Progenitor cell of endocrine pancreas (in vitro differentiated cells): ENCODE results near the gene KLF11. TPM values are rescaled to one million over a fixed set of nuclear protein-coding genes. Genes with fewer than 3 reads are reported as not detected.

Experiments
- DNase-seq: peaks from one replicate; pipeline ENCODE4 v3.0.0; 2021; ENCODE audit warnings: low spot score; ENCODE audit not compliant: unreplicated experiment
- H3K27ac Mint-ChIP-seq: 2 replicates; pipeline ENCODE4 v1.8.0; 2021; ENCODE audit warnings: mild to moderate bottlenecking, moderate library complexity, mixed read lengths
- H3K27me3 Mint-ChIP-seq: 2 replicates; pipeline ENCODE4 v1.8.0; 2021; ENCODE audit warnings: mixed read lengths
- H3K36me3 Mint-ChIP-seq: 2 replicates; pipeline ENCODE4 v1.8.0; 2022; ENCODE audit warnings: mixed read lengths; ENCODE audit not compliant: insufficient read depth
- H3K4me1 Mint-ChIP-seq: 2 replicates; pipeline ENCODE4 v1.8.0; 2021; ENCODE audit warnings: low read depth, mixed read lengths
- H3K4me3 Mint-ChIP-seq: 2 replicates; pipeline ENCODE4 v1.8.0; 2021; ENCODE audit warnings: low read depth, mild to moderate bottlenecking, moderate library complexity, mixed read lengths
- H3K9me3 Mint-ChIP-seq: 2 replicates; pipeline ENCODE4 v1.8.0; 2021; ENCODE audit warnings: low read depth, mixed read lengths
- total RNA-seq: library from RNA; stranded (reverse); gene quantifications from 2 replicates; pipeline ENCODE4 v1.2.1, GENCODE V29; 2021
- TF ChIP-seq, protein P1 (sequence below): fragments of 200-600 bp; sonication (generic); IDR thresholded peaks from one replicate; pipeline ENCODE4 v1.5.0; 2021; ENCODE audit warnings: antibody characterized with exemption, mild to moderate bottlenecking; ENCODE audit not compliant: unreplicated experiment

Gene KLF11
- total RNA-seq, 1 donor from 2014 or later, result 3.5 TPM

DNA sequence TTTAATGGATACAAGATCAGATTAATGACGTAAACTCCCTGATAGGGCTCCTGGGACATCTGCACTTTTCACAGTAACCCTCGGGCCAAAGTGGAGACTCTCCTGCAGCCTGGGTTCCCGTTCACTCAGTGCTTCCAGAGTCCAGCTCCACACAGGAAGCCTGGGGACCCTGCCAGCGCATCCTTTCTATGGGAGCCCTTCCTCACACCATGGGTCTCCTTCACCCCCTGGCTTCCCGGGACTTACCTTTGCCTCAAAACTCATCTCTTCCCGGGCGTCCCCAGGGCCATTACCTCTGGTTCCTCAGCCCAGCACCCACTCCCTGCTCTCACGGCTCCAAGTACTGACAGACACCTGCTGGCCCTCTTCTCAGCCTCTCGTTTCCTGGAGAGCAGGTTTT is 40.7 kb upstream of the KLF11 start:
- TF ChIP-seq, protein P1, sequence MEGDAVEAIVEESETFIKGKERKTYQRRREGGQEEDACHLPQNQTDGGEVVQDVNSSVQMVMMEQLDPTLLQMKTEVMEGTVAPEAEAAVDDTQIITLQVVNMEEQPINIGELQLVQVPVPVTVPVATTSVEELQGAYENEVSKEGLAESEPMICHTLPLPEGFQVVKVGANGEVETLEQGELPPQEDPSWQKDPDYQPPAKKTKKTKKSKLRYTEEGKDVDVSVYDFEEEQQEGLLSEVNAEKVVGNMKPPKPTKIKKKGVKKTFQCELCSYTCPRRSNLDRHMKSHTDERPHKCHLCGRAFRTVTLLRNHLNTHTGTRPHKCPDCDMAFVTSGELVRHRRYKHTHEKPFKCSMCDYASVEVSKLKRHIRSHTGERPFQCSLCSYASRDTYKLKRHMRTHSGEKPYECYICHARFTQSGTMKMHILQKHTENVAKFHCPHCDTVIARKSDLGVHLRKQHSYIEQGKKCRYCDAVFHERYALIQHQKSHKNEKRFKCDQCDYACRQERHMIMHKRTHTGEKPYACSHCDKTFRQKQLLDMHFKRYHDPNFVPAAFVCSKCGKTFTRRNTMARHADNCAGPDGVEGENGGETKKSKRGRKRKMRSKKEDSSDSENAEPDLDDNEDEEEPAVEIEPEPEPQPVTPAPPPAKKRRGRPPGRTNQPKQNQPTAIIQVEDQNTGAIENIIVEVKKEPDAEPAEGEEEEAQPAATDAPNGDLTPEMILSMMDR, result no peak
- no peaks in the 10 kb centered on the region for H3K27me3 Mint-ChIP-seq
- no peaks in the 10 kb centered on the region for H3K4me1 Mint-ChIP-seq
- H3K9me3 Mint-ChIP-seq, result peaks cover 4% of the 10 kb centered on the region
- no peak for DNase-seq
- H3K36me3 Mint-ChIP-seq, result peaks cover 18% of the 10 kb centered on the region
- H3K27ac Mint-ChIP-seq, result no peak overlapping the region
- H3K4me3 Mint-ChIP-seq, result no peak overlapping the region

DNA sequence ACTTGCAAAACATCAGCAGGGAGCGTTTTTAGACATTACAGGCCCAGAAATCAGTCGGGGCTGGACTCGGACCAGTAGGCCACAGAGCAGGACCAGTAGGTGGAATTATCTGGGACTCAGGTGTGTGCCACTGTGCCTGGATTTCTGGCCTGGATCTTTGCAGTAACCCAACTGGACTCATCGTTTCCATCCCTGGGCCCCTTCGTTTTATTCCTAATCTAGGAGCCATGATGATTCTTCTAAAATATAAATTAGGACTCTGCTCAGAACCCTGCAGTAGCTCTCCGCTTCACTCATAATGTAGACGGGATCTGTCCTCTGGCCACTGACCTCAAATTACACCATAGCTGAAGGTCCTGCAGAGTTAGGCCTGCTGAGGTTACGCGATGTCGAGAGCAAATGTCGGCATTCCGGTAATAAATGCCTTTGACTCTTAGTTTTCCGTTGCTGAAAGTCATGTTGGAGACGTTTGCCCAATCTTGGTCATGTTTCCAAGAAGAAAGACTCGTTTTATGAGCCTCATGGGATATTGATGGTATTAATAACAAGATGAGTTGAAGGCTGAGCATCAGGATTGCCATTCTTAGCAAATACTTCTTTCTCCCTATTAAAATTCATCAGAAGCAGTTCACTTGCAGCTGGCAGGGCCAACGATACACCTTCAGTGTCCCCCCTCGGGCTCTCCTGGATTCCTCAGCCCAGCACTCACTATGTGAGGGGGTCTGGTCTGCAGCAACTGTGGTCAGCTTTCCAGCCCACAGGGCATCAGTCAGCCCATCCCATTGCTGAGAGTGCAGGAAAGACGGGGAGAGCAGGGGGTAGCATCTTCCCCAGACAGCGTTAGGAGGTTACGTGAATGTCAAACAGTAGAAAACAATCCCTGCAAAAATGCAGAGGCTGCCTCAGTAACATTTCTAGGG is 39.9 kb upstream of the KLF11 start:
- Mint-ChIP-seq H3K27me3 (no peaks in the 10 kb centered on the region), H3K4me3 (no peak overlapping the region), H3K36me3 (peaks cover 17% of the 10 kb centered on the region), H3K4me1 (peaks cover 2% of the 10 kb centered on the region), H3K9me3 (peaks cover 4% of the 10 kb centered on the region), H3K27ac (no peak overlapping the region)
- TF ChIP-seq, protein P1, result no peak
- no peak for DNase-seq

DNA sequence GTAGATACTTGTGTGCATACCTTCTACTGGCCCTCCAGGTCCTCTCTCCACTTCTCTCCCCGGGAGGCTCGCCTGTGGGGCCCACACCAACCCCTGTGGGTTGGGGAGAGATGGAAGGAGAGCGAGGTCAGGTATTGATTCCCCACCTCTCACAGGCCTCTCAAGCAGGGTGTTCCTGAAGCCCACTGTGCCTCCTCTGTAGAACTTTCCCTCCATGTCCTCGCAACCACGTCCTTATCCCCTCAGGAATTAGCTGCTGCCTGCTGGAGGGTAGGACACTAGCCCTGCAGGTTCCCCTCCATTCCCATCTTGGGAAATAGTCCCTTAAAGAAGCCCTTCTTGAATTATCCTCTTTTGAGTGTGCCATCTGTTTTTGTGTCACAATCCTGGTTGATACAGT is 38.9 kb upstream of the KLF11 start:
- H3K4me1 Mint-ChIP-seq, result peaks cover 2% of the 10 kb centered on the region
- no peak for DNase-seq
- no peak overlapping the region for H3K27ac Mint-ChIP-seq
- H3K27me3 Mint-ChIP-seq, result no peaks in the 10 kb centered on the region
- no peak overlapping the region for H3K4me3 Mint-ChIP-seq
- TF ChIP-seq, protein P1, result no peak
- peaks cover 12% of the 10 kb centered on the region for H3K36me3 Mint-ChIP-seq
- peaks cover 4% of the 10 kb centered on the region for H3K9me3 Mint-ChIP-seq

DNA sequence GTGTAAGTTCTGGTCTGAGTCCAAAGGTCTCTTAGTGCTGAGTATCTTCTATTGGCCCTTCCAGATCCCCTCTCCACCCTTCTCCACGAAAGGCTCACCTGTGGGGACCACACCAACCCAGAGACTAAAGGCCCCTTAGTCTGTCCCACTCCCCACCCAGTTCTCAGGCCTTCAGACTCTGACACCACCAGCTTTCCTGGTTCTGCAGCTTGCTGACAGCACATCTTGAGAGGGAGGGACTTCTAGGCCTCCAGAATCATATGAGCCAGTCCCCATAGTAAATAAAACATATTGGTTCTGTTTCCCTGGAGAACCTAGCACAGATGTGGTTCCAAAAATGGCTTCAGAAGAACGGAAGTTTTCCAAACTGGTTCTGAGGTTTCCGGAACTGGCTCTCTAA is 38.5 kb upstream of the KLF11 start:
- H3K36me3 Mint-ChIP-seq, result peaks cover 12% of the 10 kb centered on the region
- peaks cover 2% of the 10 kb centered on the region for H3K4me1 Mint-ChIP-seq
- TF ChIP-seq, protein P1, result no peak
- peaks cover 4% of the 10 kb centered on the region for H3K9me3 Mint-ChIP-seq
- H3K4me3 Mint-ChIP-seq, result no peak overlapping the region
- H3K27me3 Mint-ChIP-seq, result no peaks in the 10 kb centered on the region
- H3K27ac Mint-ChIP-seq, result no peak overlapping the region
- DNase-seq, result no peak

DNA sequence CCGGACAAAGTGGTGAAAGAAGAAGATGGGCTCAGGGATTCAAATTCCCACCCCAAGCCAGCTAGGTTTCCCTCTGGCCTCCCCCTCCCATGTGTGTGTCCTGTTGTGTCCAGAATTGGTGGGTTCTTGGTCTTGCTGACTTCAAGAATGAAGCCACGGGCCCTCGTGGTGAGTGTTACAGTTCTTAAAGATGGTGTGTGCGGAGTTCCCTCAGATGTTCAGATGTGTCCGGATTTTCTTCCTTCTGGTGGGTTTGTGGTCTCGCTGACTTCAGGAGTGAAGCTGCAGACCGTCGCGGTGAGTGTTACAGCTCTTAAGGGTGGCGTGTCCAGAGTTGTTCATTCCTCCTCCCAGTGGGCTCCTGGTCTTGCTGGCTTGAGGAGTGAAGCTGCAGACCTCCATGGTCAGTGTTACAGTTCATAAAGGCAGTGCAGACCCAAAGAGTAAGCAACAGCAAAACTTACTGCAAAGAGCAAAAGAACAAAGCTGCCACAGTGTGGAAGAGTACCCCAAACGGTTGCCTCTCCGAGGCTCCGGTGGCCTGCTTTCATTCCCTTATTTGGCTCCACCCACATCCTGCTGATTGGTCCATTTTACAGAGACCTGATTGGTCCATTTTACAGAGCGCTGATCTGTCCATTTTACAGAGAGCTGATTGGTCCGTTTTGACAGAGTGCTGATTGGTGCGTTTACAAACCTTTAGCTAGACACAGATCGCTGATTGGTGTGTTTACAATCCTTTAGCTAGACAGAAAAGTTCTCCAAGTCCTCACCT is 37.7 kb upstream of the KLF11 start:
- DNase-seq, result no peak
- TF ChIP-seq, protein P1, result no peak
- peaks cover 10% of the 10 kb centered on the region for H3K36me3 Mint-ChIP-seq
- H3K9me3 Mint-ChIP-seq, result peaks cover 4% of the 10 kb centered on the region
- no peak overlapping the region for H3K4me3 Mint-ChIP-seq
- H3K27me3 Mint-ChIP-seq, result no peaks in the 10 kb centered on the region
- H3K4me1 Mint-ChIP-seq, result peaks cover 5% of the 10 kb centered on the region
- H3K27ac Mint-ChIP-seq, result no peak overlapping the region
